AG09319 (cell line): ENCODE data around the gene CCDC3.

ENCODE experiments used
- DNase-seq: peaks from one replicate; pipeline ENCODE4 v3.0.0-alpha.2; 2010; ENCODE audit warnings: low read depth; ENCODE audit errors: extremely low read depth
- TF ChIP-seq, protein P1 (sequence below): IDR thresholded peaks from 2 replicates; pipeline ENCODE4 v1.5.1; 2011; ENCODE audit warnings: low read depth, mild to moderate bottlenecking, inconsistent platforms, low read length, moderate library complexity

The CCDC3 gene

DNA sequence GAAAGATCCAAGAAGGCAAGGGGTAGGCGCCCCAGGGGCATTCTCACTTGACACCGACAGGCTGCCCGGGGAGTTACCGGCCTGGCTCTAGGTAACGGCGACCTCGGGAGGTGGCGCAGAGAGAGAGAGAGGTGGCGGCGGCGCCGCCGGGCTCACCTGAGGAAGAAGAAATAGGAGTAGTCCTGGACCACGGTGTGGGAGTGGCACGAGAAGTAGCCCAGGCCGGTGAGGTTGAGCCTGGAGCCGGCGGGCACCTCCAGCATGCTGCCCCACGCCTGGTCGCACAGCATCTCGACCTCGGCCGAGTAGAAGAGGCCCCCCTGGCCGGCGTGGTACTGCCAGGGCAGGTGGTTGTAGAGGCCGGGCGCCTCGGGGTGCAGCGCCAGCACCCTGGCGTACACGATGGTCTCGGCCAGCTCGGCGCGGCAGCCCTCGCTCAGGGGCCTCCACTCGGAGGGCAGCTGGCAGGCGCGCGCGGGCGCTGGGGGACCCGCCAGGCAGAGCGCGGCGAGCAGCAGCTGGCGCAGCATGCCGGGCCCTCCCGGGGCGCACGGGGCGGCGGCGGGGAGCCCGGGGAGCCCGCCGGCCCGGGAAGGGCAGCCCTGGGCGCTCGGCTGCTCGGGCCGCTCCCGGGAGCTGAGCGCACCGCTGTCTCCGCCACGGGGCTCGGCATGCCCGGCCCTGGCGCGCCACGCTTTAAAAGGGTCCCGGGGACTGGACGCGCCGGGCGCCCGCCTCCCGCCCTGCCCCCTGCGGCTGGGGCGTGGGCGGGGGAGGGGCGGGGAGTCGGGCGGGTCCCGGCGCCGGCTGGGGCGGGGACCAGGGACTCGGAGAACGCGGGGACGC lies at the start of gene CCDC3:
TSS of gene CCDC3 (minus strand) at position 673 of the 846 bp plus-strand sequence. CDS start at position 530, 143 bp downstream.
- no peak for DNase-seq
- TF ChIP-seq, protein P1, sequence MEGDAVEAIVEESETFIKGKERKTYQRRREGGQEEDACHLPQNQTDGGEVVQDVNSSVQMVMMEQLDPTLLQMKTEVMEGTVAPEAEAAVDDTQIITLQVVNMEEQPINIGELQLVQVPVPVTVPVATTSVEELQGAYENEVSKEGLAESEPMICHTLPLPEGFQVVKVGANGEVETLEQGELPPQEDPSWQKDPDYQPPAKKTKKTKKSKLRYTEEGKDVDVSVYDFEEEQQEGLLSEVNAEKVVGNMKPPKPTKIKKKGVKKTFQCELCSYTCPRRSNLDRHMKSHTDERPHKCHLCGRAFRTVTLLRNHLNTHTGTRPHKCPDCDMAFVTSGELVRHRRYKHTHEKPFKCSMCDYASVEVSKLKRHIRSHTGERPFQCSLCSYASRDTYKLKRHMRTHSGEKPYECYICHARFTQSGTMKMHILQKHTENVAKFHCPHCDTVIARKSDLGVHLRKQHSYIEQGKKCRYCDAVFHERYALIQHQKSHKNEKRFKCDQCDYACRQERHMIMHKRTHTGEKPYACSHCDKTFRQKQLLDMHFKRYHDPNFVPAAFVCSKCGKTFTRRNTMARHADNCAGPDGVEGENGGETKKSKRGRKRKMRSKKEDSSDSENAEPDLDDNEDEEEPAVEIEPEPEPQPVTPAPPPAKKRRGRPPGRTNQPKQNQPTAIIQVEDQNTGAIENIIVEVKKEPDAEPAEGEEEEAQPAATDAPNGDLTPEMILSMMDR = no peak

GRCh38 chr10:13051126-13051694 lies 49.7 kb upstream of the CCDC3 start:
- DNase-seq = no peak
- TF ChIP-seq, protein P1 = no peak

DNA sequence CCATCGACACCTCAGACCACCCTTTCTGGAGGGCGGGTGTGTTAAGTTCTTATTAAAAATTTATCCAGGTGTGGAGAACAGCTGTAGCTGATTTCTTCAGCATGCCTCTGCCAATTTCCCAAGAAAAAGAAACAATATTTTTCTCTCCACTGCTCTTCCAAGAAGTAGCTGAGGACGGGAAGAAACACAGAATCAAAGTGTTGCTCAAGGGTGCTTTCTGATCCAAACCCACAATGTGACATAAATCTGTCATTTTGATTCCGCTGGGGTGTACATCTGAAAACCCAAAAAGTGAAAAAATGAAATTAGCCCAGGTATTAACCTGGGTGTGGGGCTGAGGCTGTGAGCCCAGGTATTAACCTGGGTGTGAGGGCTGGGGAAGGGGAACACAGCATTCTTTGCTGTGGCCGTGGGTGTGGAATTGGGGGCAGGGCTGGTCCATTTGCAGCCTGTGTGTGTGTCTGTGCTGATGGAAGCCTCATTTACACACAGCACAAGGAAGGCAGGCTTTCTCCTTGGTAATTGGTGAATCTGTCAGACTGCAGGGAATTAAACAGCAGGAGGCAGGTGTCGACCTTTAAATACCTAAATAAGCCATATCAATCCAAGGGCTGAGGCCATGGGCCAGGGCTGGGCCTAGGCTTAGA lies 48.4 kb upstream of the CCDC3 start:
- no peak for DNase-seq

GRCh38 chr10:13048762-13049161 lies 47.2 kb upstream of the CCDC3 start:
- no peak for DNase-seq
- TF ChIP-seq, protein P1 = no peak

More for the DNA sequence above, 48.4 kb upstream of the CCDC3 start:
- TF ChIP-seq, protein P1 = no peak

DNA sequence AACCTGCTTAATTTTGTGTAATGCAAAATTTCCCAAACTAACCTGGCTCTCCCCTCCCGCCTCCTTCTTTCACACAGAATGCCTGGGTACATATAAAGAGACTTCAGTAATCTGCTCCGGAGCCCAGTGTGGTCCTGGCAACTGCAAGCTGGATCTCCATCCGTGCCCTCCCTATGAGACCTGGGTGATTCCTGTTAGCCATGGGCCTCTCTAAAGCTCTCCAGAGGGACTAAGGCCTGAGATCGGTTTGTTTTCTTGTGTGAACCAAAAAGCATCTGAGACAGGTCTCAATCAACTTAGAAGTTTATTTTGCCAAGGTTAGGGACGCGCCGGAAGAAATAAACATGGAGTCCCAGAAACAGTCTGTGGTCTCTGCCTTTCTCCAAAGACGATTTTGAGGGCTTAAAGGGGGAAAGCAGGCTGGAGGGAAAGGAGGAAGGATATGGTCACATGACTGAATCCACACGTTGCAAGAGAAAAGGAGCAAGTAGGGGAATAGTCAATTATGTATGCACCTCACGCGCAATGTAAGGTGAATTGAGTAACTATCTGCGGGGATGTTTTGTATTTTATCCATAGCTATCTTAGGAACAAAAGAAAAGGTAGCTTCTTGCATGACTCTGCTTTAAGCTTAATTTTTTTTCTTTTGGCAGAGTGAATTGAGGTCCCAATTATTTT lies 46.2 kb upstream of the CCDC3 start:
- DNase-seq = no peak
- TF ChIP-seq, protein P1 = no peak

GRCh38 chr10:13046851-13047528 lies 45.5 kb upstream of the CCDC3 start:
- no peak for DNase-seq
- TF ChIP-seq, protein P1 = no peak
